ENCODE results near the gene UBASH3B. TPM values are rescaled to one million over a fixed set of nuclear protein-coding genes. Genes with fewer than 3 reads are reported as not detected.
A peak's percentile ranks its signal among the peaks of the same experiment; 100 is the strongest.

The UBASH3B gene
- polyA plus RNA-seq, 1 experiment, result 19.1 TPM

DNA sequence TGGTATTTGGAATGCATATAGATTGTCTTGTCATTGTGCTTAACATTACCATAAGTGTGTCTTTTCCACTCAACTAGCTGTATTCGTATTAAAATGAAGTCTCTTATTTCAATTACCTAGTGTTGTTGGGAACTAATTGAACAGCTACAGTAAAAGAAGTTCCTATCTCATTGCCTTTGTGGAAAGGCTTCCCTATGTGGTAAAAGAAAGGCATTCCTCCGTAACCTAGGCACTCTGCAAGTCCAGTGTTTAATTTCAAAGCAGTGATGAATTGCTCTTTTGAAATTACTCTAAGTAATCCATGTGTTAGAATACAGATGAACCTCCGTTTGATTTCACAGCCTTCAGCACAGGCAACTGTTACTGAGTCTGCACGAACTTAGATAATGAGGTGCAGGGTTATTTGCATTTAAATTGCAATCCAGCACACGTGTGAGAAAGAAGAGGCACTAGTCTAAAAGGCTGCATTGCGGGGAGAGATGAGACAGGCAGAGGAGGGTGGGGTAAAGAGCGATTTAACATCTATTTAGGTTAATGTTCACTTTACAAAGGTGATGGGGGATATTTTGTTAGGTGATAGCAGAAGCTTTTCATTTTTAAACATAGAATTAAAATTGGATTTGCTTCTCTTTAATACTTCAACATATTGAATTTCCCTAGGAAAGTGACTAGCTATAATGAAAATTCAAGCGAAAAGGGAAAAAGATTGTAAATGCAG lies 157.8 kb downstream of the UBASH3B start:
- H3K4me3 ChIP-seq (ENCODE audit: low read depth, low read length), result no peak overlapping the region
- no peak for DNase-seq (ENCODE audit: low read depth, low spot score)
- H3K9me3 ChIP-seq (ENCODE audit: control insufficient read depth, insufficient read depth, low read length), result no peaks in the 10 kb centered on the region
- H3K27me3 ChIP-seq (ENCODE audit: control insufficient read depth, insufficient read depth, low read length), result no peaks in the 10 kb centered on the region
- no peak overlapping the region for H3K27ac ChIP-seq (ENCODE audit: low read depth, low read length)
- ChIA-PET POLR2A (no interaction called here), CTCF (interaction anchor here (0.7 to 3.9 kb wide), 3 partner anchors 17 to 185 kb away, joined by 3 to 15 read pairs (median 6); no protein-coding TSS in a partner anchor)
- TF ChIP-seq, protein P1, sequence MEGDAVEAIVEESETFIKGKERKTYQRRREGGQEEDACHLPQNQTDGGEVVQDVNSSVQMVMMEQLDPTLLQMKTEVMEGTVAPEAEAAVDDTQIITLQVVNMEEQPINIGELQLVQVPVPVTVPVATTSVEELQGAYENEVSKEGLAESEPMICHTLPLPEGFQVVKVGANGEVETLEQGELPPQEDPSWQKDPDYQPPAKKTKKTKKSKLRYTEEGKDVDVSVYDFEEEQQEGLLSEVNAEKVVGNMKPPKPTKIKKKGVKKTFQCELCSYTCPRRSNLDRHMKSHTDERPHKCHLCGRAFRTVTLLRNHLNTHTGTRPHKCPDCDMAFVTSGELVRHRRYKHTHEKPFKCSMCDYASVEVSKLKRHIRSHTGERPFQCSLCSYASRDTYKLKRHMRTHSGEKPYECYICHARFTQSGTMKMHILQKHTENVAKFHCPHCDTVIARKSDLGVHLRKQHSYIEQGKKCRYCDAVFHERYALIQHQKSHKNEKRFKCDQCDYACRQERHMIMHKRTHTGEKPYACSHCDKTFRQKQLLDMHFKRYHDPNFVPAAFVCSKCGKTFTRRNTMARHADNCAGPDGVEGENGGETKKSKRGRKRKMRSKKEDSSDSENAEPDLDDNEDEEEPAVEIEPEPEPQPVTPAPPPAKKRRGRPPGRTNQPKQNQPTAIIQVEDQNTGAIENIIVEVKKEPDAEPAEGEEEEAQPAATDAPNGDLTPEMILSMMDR (IDR thresholded peaks at IDR 0.05; ENCODE audit: low read depth, low read length), result no peak

DNA sequence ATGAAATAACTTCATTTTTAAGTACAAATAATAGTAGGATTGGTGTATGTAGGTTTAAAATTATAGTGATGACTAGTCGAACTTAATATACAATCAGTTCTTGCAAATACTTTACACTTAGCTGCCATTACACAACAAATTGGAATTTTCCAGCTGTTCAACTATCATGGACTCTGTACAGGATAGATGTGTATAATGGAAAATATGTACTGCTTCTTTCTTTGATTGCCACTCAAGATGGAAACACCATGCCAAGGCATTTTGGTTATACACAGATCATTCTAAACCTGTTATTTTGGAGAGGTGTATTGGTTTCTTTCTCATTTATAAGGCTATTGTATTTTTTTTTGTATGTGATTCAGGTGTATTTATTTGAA lies 158.4 kb downstream of the UBASH3B start:
- Histone ChIP-seq H3K27ac (ENCODE audit: low read depth, low read length) (no peak overlapping the region), H3K27me3 (ENCODE audit: control insufficient read depth, insufficient read depth, low read length) (no peaks in the 10 kb centered on the region), H3K9me3 (ENCODE audit: control insufficient read depth, insufficient read depth, low read length) (peaks cover under 1% of the 10 kb centered on the region; the same call in 1 of the 2 replicates), H3K4me3 (ENCODE audit: low read depth, low read length) (no peak overlapping the region)
- POLR2A ChIA-PET, result no interaction called here
- no peak for DNase-seq (ENCODE audit: low read depth, low spot score)
- TF ChIP-seq, protein P1 (IDR thresholded peaks at IDR 0.05; ENCODE audit: low read depth, low read length), result no peak
- CTCF ChIA-PET, result interaction anchor here (1.5 to 3.9 kb wide), 2 partner anchors 40 to 186 kb away, joined by 6 to 15 read pairs; no protein-coding TSS in a partner anchor

DNA sequence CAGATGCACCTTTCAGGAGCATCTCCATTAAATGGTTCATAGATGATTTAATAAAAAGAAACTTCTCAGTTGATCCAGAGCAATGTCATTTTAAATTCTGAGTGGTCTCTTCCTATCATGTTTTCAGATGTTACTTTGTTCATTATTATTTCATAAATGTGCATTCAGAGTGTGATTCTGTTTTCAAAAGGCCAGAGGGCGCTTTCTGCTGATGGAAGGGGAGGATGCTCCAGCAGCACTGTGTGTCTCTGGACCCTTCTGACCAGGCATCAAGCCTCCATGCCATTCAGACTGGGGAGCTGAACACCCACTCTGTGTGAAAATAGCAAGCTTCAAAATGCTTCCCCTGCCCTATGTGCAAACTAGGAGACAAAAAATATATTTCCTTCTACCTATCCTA lies 158.9 kb downstream of the UBASH3B start:
- no peak for DNase-seq (ENCODE audit: low read depth, low spot score)
- CTCF ChIA-PET, result interaction anchor here (0.8 to 3.9 kb wide), 3 partner anchors 13 to 186 kb away, joined by 4 to 15 read pairs (median 6); no protein-coding TSS in a partner anchor
- POLR2A ChIA-PET, result no interaction called here

DNA sequence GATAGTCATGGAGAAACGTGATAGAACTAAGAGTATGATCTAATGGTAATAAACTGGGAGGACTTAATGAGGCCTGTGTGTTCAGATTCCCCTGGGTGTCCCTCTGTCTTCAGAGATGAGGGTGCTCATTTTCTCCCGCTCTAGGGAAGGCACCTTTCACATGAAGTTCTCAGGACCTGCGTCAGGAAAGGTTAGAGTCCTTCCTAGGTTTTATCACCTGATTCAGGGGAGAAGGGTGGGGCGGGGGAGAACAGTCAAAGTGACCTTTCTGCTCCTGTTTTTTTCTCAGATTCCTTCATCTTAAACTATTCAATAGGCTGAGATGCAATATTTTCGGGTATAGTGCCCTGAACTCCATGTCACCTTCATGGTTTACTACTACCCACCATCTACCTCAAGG lies 160.4 kb downstream of the UBASH3B start:
- ChIA-PET CTCF (interaction anchor here (3.9 kb wide), 1 partner anchor 38 kb away, joined by 15 read pairs; no protein-coding TSS in a partner anchor), POLR2A (no interaction called here)
- Histone ChIP-seq H3K4me3 (ENCODE audit: low read depth, low read length) (no peak overlapping the region), H3K27me3 (ENCODE audit: control insufficient read depth, insufficient read depth, low read length) (no peaks in the 10 kb centered on the region), H3K9me3 (ENCODE audit: control insufficient read depth, insufficient read depth, low read length) (peaks cover 2% of the 10 kb centered on the region; the same call in 1 of the 2 replicates), H3K27ac (ENCODE audit: low read depth, low read length) (no peak overlapping the region)
- no peak for DNase-seq (ENCODE audit: low read depth, low spot score)
- TF ChIP-seq, protein P1 (IDR thresholded peaks at IDR 0.05; ENCODE audit: low read depth, low read length), result no peak

More for the DNA sequence above, 158.9 kb downstream of the UBASH3B start:
- peaks cover 2% of the 10 kb centered on the region; the same call in 1 of the 2 replicates for H3K9me3 ChIP-seq (ENCODE audit: control insufficient read depth, insufficient read depth, low read length)
- no peaks in the 10 kb centered on the region for H3K27me3 ChIP-seq (ENCODE audit: control insufficient read depth, insufficient read depth, low read length)
- H3K27ac ChIP-seq (ENCODE audit: low read depth, low read length), result no peak overlapping the region
- no peak overlapping the region for H3K4me3 ChIP-seq (ENCODE audit: low read depth, low read length)
- TF ChIP-seq, protein P1 (IDR thresholded peaks at IDR 0.05; ENCODE audit: low read depth, low read length), result peak; percentile 17; the same call in 1 of the 2 replicates
